Right atrium auricular region (tissue), 2 donors: Measurements from ENCODE around the gene LRRC47. TPM values are rescaled to one million over a fixed set of nuclear protein-coding genes. Genes with fewer than 3 reads are reported as not detected.

Source experiments
- DNase-seq: peaks from one replicate; pipeline ENCODE4 v3.0.0-alpha.2; 2019; ENCODE audit warnings: low spot score
- H3K27ac ChIP-seq, 2 donors: fragments of 200-600 bp; sonication (generic); 1 replicate in 1 of 2; 2 replicates in 1 of 2; pipeline ENCODE4 v1.5.1; 2016 to 2019
- H3K27me3 ChIP-seq, 2 donors: fragments of 200-600 bp; sonication (generic); one replicate each; pipeline versions ENCODE4 v1.5.1 to v1.6.0; 2017 to 2019
- H3K36me3 ChIP-seq: fragments of 200-600 bp; sonication (generic); one replicate; pipeline ENCODE4 v1.5.1; 2016
- H3K4me1 ChIP-seq, 2 donors: fragments of 200-600 bp; sonication (generic); one replicate each; pipeline versions ENCODE4 v1.5.1 to v1.6.0; 2017 to 2019
- H3K4me3 ChIP-seq, 2 donors: fragments of 200-600 bp; sonication (generic); 1 replicate in 1 of 2; 2 replicates in 1 of 2; pipeline ENCODE4 v1.5.1; 2017 to 2019; ENCODE audit warnings: mild to moderate bottlenecking in 1 of 2, moderate library complexity in 1 of 2
- H3K9me3 ChIP-seq, 2 donors: fragments of 200-600 bp; sonication (generic); one replicate each; pipeline ENCODE4 v1.5.1; 2019
- total RNA-seq, 2 donors: library from RNA; depleted of rRNA; stranded (reverse); fragments of >200 nt; gene quantifications; one replicate each; pipeline ENCODE4 v1.1.0, GENCODE V29; 2016
- TF ChIP-seq, protein P1 (sequence below), 2 donors: fragments of 200-600 bp; sonication (generic); IDR thresholded peaks; one replicate each; pipeline ENCODE4 v1.5.1; 2019; ENCODE audit warnings: antibody characterized with exemption in 2 of 2

LRRC47 gene
- total RNA-seq, 2 donors from 2014 or later, result 31.7 to 33.6 TPM

DNA sequence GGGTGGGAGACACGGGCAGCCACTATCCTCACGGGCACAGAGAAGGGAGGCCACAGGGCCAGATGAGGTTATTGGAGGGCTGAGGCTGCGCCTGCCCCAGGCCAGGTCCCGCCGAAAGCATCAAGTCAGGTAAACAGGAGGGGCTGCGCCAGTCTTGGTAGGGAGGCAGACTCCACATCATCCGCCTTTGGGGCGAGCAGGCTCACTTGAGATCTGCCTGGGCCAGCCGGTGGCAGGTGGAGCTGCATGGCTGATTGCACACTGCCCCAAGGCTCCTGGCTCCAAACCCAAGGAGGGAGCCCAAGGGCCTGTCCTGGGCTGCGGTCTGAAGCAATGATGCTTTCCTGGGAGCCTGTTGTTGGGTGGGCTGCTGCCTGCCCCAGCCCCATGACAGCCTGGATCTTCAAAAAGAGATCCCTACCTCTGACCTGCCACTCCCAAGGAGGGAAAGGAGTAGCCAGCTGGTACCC lies 19.2 kb downstream of the LRRC47 start:
- H3K27ac ChIP-seq, result no peak overlapping the region
- H3K4me1 ChIP-seq, result peaks cover 0 to 45% of the 10 kb centered on the region in 2 donors
- TF ChIP-seq, protein P1, sequence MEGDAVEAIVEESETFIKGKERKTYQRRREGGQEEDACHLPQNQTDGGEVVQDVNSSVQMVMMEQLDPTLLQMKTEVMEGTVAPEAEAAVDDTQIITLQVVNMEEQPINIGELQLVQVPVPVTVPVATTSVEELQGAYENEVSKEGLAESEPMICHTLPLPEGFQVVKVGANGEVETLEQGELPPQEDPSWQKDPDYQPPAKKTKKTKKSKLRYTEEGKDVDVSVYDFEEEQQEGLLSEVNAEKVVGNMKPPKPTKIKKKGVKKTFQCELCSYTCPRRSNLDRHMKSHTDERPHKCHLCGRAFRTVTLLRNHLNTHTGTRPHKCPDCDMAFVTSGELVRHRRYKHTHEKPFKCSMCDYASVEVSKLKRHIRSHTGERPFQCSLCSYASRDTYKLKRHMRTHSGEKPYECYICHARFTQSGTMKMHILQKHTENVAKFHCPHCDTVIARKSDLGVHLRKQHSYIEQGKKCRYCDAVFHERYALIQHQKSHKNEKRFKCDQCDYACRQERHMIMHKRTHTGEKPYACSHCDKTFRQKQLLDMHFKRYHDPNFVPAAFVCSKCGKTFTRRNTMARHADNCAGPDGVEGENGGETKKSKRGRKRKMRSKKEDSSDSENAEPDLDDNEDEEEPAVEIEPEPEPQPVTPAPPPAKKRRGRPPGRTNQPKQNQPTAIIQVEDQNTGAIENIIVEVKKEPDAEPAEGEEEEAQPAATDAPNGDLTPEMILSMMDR (IDR thresholded peaks at IDR 0.05), result no peak
- H3K36me3 ChIP-seq, result peaks cover 31% of the 10 kb centered on the region
- DNase-seq, result no peak
- no peaks in the 10 kb centered on the region for H3K27me3 ChIP-seq
- no peak overlapping the region for H3K4me3 ChIP-seq
- H3K9me3 ChIP-seq, result no peaks in the 10 kb centered on the region

DNA sequence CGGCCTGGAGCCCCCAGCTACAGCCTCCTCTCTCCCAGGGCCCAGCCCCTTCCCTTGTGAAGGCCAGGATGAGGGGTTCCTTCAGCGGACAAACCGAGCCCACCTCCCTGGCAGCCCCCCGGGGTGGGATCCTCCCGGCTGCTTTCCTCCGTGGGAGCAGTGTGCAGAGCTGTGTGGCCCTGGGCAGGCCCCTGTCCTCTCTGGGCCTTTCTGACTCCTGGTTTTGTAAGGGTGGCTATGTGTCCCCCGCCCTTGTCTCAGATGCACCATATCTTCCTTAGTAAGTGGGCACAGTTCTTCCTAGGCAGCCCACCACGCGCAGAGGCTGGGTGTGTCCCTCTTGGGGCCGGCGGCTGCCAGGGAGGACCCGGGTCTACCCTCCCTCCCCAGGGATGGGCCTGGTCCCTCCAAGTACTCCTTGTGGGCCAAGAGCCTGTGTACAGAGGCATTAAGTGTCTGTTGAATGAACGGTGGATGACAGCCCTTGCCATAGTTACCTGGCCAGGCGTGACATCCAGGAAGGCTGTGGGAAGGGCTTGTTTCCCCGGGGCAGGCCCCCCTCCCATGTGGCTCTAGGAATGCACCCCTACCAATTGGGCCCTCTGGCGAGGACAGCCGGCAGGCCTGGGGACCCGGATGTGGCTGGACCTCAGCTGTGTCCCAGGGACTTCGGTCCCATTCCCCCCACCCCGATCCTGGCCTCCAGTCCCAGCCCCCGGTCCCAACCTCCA lies 19.9 kb downstream of the LRRC47 start:
- H3K36me3 ChIP-seq, result peaks cover 24% of the 10 kb centered on the region
- H3K9me3 ChIP-seq, result no peaks in the 10 kb centered on the region
- no peak for DNase-seq
- H3K4me1 ChIP-seq, result peaks cover 0 to 52% of the 10 kb centered on the region in 2 donors
- peak overlapping the region in 1 of 2 donors; percentile 90 for H3K27ac ChIP-seq
- no peak overlapping the region for H3K4me3 ChIP-seq
- TF ChIP-seq, protein P1 (IDR thresholded peaks at IDR 0.05), result no peak
- H3K27me3 ChIP-seq, result no peaks in the 10 kb centered on the region

DNA sequence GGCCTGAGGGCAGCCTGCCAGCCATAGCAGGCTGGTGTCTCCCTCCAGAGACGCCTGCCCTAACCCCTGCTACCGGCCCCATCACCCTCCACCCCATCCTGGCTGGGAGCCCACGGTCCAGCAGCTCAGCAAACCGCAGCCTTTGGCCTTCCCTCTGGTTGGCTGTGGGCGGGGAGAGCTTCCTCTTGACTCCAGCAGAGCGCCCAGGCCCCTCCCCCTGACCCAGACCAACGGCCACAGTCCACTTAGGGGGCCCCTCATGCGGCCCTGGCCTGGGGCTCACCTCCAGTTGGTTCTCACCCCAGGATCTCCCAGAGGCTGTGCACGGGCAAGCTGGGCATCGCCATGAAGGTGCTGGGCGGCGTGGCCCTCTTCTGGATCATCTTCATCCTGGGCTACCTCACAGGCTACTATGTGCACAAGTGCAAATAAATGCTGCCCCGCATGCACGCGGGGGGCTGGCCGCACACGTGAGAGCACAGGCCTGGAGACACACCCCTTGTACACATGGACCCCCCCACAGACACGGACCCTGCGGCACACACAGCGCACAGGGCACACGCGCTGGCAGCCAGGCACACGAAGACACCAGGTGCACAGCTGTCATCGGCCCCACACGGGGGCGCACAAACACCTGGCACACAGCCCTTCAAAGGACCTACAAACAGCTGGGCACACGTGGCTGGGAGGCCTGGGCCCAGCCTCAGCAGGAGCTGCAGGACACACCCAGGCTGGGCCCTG lies 20.6 kb downstream of the LRRC47 start:
- TF ChIP-seq, protein P1 (IDR thresholded peaks at IDR 0.05), result peak in 1 of 2 donors; percentile 28
- Histone ChIP-seq H3K9me3 (no peaks in the 10 kb centered on the region), H3K36me3 (peaks cover 17% of the 10 kb centered on the region), H3K27me3 (no peaks in the 10 kb centered on the region), H3K27ac (peak overlapping the region; percentile 90 to 93), H3K4me1 (peaks cover 0 to 59% of the 10 kb centered on the region in 2 donors), H3K4me3 (no peak overlapping the region)
- no peak for DNase-seq

DNA sequence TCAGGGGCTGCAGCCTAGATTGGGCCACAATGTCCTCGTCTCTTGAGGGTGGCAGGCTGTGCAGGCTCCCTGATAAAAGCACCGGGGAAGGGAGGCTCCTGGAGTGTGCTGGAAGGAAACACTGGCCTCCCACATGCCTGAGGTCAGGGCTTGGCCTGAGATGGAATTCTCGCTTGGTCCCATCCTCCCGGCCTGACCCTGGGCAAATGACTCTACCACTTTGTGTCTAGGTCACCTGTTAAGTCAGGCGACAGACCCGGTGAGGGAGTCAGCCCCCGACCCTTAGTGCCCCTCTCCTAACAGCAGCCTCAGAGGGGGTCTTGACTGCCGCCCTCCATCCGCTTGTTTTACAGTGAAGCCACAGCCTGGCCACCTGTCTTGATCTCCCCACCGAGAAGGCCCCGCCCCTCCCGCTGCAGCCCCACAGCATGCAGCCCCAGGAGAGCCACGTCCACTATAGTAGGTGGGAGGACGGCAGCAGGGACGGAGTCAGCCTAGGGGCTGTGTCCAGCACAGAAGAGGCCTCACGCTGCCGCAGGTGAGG lies 21.3 kb downstream of the LRRC47 start:
- Histone ChIP-seq H3K27ac (peak overlapping the region; percentile 90 to 93), H3K9me3 (no peaks in the 10 kb centered on the region), H3K4me1 (peaks cover 0 to 59% of the 10 kb centered on the region in 2 donors), H3K36me3 (peaks cover 11% of the 10 kb centered on the region), H3K27me3 (no peaks in the 10 kb centered on the region), H3K4me3 (no peak overlapping the region)
- no peak for DNase-seq
- TF ChIP-seq, protein P1 (IDR thresholded peaks at IDR 0.05), result no peak

DNA sequence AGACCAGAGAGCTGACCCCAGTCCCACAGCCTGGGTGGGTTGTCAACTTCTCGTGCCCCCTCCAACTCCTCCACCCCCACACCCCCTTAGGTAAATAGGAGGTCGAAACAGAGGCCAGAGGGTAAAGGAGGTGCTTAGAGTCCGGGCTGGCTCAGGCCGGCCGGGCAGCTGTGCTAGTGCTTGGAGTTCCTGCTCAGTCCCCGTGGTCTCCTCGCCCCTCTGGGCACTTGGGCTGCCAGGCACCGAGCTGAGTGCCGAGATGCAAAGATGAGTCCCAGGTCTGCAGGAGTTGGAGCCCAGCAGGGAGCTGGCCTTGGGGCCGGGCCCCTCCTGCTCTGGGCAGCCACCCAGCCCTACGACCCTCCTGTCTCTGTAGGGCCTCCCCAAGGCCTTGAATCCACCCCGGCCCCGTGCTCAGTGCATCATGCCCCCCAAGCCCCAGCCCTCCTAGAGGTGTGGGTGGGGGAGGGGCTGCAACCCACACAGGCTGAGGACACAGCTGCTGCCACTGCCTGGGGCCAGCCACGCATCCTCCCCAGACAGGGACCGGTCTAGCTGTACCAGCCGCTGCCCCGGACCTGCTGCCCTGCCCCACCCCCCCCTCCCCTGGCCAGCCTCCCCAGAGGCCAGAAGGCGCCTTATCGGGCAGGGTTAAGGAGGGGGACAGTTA lies 21.9 kb downstream of the LRRC47 start:
- peaks cover 0 to 59% of the 10 kb centered on the region in 2 donors for H3K4me1 ChIP-seq

More for the DNA sequence above, 21.9 kb downstream of the LRRC47 start:
- peaks cover 4% of the 10 kb centered on the region for H3K36me3 ChIP-seq
- H3K4me3 ChIP-seq, result no peak overlapping the region
- peak overlapping the region; percentile 90 to 93 for H3K27ac ChIP-seq
- no peak for DNase-seq
- TF ChIP-seq, protein P1 (IDR thresholded peaks at IDR 0.05), result no peak
- H3K9me3 ChIP-seq, result no peaks in the 10 kb centered on the region
- H3K27me3 ChIP-seq, result no peaks in the 10 kb centered on the region
